ENCODE data around the gene AURKAIP1.

AURKAIP1 gene

GRCh38 chr1:1351511-1352427 lies 23.2 kb downstream of the AURKAIP1 start:
- Histone ChIP-seq H3K27me3 (ENCODE audit: control insufficient read depth, insufficient read depth, low read length) (peaks cover 20% of the 10 kb centered on the region), H3K4me3 (ENCODE audit: low read depth, low read length) (peak overlapping the region; percentile 12; the same call in 1 of the 2 replicates), H3K27ac (ENCODE audit: low read depth, low read length) (no peak overlapping the region), H3K36me3 (ENCODE audit: control insufficient read depth, insufficient read depth, low read length) (no peaks in the 10 kb centered on the region), H3K4me1 (ENCODE audit: control insufficient read depth, insufficient read depth, low read length) (peaks cover 28% of the 10 kb centered on the region), H3K9me3 (ENCODE audit: control insufficient read depth, insufficient read depth, low read length) (no peaks in the 10 kb centered on the region), H3K9ac (ENCODE audit: low read depth, low read length) (no peak overlapping the region)

DNA sequence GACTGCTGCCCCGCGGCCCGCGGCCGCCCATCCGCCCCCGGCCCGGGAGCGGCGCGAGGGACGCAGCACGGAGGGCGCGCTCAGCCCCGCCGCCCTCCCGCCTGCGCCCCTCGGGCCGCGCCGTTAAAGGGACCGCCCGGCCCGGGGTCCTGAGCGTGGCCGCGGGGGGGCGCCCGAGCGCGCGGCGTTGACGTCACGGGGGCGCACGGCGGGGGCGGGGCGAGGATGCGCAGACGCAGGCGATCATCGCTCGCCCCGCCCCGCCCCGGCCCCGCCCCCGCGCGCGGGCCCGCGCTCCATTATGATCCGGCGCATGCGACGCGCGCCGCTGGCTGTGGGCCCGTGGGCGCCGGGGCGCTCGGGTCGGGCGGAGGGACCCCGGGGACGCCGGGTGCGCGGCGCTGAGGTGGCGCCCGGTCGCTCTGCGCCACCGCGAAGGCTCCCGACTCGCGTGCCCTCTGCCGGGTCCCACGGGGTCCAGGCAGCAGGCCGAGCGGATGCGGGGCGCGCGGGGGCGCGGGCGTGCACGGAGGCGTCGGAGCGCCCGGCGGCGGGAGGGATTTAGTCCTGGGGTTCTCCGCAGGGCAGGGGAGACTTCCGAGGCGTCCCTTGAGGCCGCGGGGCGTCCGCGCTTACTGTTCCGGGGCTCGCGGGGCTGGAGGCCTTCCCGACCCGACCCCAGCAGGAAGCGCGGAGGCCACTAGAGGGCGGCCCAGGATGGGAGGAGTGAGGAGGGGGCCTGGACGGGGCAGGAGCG lies 25.6 kb downstream of the AURKAIP1 start, which contains the start of gene DVL1:
Gene DVL1, minus strand, starts transcription at position 163 of the 757 bp plus-strand sequence. CDS start 353 bp downstream, outside the sequence.
- Histone ChIP-seq H3K4me3 (ENCODE audit: low read depth, low read length) (peak within 1 kb of the TSS; percentile 91), H3K9me3 (ENCODE audit: control insufficient read depth, insufficient read depth, low read length) (no peaks in the 10 kb centered on the region), H3K27ac (ENCODE audit: low read depth, low read length) (peak within 1 kb of the TSS; percentile 84), H3K4me1 (ENCODE audit: control insufficient read depth, insufficient read depth, low read length) (peaks cover 28% of the 10 kb centered on the region), H3K9ac (ENCODE audit: low read depth, low read length) (peak within 1 kb of the TSS; percentile 78; the same call in 1 of the 2 replicates), H3K27me3 (ENCODE audit: control insufficient read depth, insufficient read depth, low read length) (peaks cover 10% of the 10 kb centered on the region), H3K36me3 (ENCODE audit: control insufficient read depth, insufficient read depth, low read length) (no peaks in the 10 kb centered on the region)

GRCh38 chr1:1348420-1349255 lies 26.4 kb downstream of the AURKAIP1 start:
- no peaks in the 10 kb centered on the region for H3K36me3 ChIP-seq (ENCODE audit: control insufficient read depth, insufficient read depth, low read length)
- peaks cover 5% of the 10 kb centered on the region; the same call in 1 of the 2 replicates for H3K27me3 ChIP-seq (ENCODE audit: control insufficient read depth, insufficient read depth, low read length)
- no peak overlapping the region for H3K27ac ChIP-seq (ENCODE audit: low read depth, low read length)
- H3K4me3 ChIP-seq (ENCODE audit: low read depth, low read length), result peak overlapping the region; percentile 83
- peak overlapping the region; percentile 48; the same call in 1 of the 2 replicates for H3K9ac ChIP-seq (ENCODE audit: low read depth, low read length)
- H3K4me1 ChIP-seq (ENCODE audit: control insufficient read depth, insufficient read depth, low read length), result peaks cover 28% of the 10 kb centered on the region
- H3K9me3 ChIP-seq (ENCODE audit: control insufficient read depth, insufficient read depth, low read length), result no peaks in the 10 kb centered on the region

GRCh38 chr1:1347663-1348419 lies 27.2 kb downstream of the AURKAIP1 start:
- peaks cover 20% of the 10 kb centered on the region for H3K4me1 ChIP-seq (ENCODE audit: control insufficient read depth, insufficient read depth, low read length)
- H3K36me3 ChIP-seq (ENCODE audit: control insufficient read depth, insufficient read depth, low read length), result no peaks in the 10 kb centered on the region
- H3K27me3 ChIP-seq (ENCODE audit: control insufficient read depth, insufficient read depth, low read length), result peaks cover 5% of the 10 kb centered on the region; the same call in 1 of the 2 replicates
- no peaks in the 10 kb centered on the region for H3K9me3 ChIP-seq (ENCODE audit: control insufficient read depth, insufficient read depth, low read length)
- peak overlapping the region; percentile 83 for H3K4me3 ChIP-seq (ENCODE audit: low read depth, low read length)
- no peak overlapping the region; the same call in 1 of the 2 replicates for H3K9ac ChIP-seq (ENCODE audit: low read depth, low read length)
- peak overlapping the region; percentile 64 for H3K27ac ChIP-seq (ENCODE audit: low read depth, low read length)

- no peak overlapping the region for H3K27ac ChIP-seq (ENCODE audit: low read depth, low read length)
- H3K4me1 ChIP-seq (ENCODE audit: control insufficient read depth, insufficient read depth, low read length), result peaks cover 13% of the 10 kb centered on the region
- no peak overlapping the region for H3K9ac ChIP-seq (ENCODE audit: low read depth, low read length)
- H3K4me3 ChIP-seq (ENCODE audit: low read depth, low read length), result peak overlapping the region; percentile 83; the same call in 1 of the 2 replicates
- H3K27me3 ChIP-seq (ENCODE audit: control insufficient read depth, insufficient read depth, low read length), result no peaks in the 10 kb centered on the region
- H3K36me3 ChIP-seq (ENCODE audit: control insufficient read depth, insufficient read depth, low read length), result no peaks in the 10 kb centered on the region
- no peaks in the 10 kb centered on the region for H3K9me3 ChIP-seq (ENCODE audit: control insufficient read depth, insufficient read depth, low read length)
Observed at GRCh38 chr1:1347026-1347595, 27.9 kb downstream of the AURKAIP1 start.

DNA sequence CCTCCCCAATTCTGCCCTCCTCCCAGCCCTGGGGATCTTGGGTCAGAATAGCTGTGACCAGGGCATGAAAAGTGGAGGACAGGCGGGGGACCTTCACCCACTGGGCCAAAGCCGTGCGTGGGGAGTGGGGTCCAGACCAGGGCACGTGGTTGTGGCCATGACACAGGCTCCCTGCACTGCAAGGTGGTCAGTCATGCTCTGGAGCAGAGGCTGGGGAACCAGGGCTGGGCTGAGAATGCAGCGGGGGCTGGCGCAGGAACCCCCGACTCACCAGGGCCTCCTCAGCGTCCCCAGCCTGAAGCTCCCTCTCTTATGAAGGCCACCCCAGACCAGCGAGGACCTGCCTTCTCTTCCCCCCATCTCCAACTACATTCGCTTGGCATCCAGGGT lies 28.5 kb downstream of the AURKAIP1 start:
- Histone ChIP-seq H3K27me3 (ENCODE audit: control insufficient read depth, insufficient read depth, low read length) (no peaks in the 10 kb centered on the region), H3K9me3 (ENCODE audit: control insufficient read depth, insufficient read depth, low read length) (no peaks in the 10 kb centered on the region), H3K36me3 (ENCODE audit: control insufficient read depth, insufficient read depth, low read length) (peaks cover 2% of the 10 kb centered on the region), H3K27ac (ENCODE audit: low read depth, low read length) (no peak overlapping the region), H3K9ac (ENCODE audit: low read depth, low read length) (no peak overlapping the region), H3K4me3 (ENCODE audit: low read depth, low read length) (no peak overlapping the region), H3K4me1 (ENCODE audit: control insufficient read depth, insufficient read depth, low read length) (peaks cover 11% of the 10 kb centered on the region)

DNA sequence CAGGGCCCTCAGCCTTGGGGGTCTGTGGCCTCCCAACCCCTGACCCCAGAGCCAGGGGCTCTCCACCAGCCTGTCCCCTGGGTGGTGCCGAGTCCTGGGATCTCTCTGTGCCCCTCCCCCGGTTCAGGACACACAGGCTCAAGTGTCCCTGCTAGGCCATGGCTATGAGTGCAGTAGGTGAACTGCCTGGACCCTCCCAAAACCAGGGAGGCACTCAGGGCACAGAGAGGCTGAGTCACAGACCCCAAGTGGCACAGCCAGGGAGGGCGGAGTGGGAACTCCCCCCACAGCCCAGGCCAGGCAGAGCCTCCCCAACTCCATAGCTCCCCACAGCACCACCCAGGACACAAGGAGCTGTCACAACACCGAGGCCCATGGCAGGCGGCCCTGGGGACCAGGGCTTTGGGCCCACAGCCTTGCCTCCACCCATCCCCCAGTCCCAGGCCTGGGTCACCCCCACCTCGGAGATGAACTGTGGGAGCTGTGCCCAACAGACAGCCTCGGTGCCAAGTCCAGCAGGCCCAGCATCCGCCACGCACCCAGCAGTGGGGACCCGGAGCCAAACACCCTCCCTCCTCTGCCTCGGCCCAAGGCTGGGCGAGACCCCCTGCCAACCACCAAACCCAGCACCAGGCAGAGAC lies 29.0 kb downstream of the AURKAIP1 start:
- Histone ChIP-seq H3K27me3 (ENCODE audit: control insufficient read depth, insufficient read depth, low read length) (no peaks in the 10 kb centered on the region), H3K9me3 (ENCODE audit: control insufficient read depth, insufficient read depth, low read length) (no peaks in the 10 kb centered on the region), H3K36me3 (ENCODE audit: control insufficient read depth, insufficient read depth, low read length) (peaks cover 7% of the 10 kb centered on the region), H3K4me1 (ENCODE audit: control insufficient read depth, insufficient read depth, low read length) (peaks cover 9% of the 10 kb centered on the region), H3K27ac (ENCODE audit: low read depth, low read length) (no peak overlapping the region), H3K4me3 (ENCODE audit: low read depth, low read length) (no peak overlapping the region), H3K9ac (ENCODE audit: low read depth, low read length) (no peak overlapping the region)

- peaks cover 13% of the 10 kb centered on the region for H3K36me3 ChIP-seq (ENCODE audit: control insufficient read depth, insufficient read depth, low read length)
- H3K27ac ChIP-seq (ENCODE audit: low read depth, low read length), result no peak overlapping the region
- no peaks in the 10 kb centered on the region for H3K27me3 ChIP-seq (ENCODE audit: control insufficient read depth, insufficient read depth, low read length)
- H3K9me3 ChIP-seq (ENCODE audit: control insufficient read depth, insufficient read depth, low read length), result no peaks in the 10 kb centered on the region
- no peak overlapping the region for H3K4me3 ChIP-seq (ENCODE audit: low read depth, low read length)
- H3K9ac ChIP-seq (ENCODE audit: low read depth, low read length), result no peak overlapping the region
- H3K4me1 ChIP-seq (ENCODE audit: control insufficient read depth, insufficient read depth, low read length), result peaks cover 9% of the 10 kb centered on the region
Observed at GRCh38 chr1:1345384-1345783, 29.6 kb downstream of the AURKAIP1 start.

GRCh38 chr1:1344655-1345361 lies 30.2 kb downstream of the AURKAIP1 start:
- H3K36me3 ChIP-seq (ENCODE audit: control insufficient read depth, insufficient read depth, low read length), result peaks cover 19% of the 10 kb centered on the region
- H3K4me1 ChIP-seq (ENCODE audit: control insufficient read depth, insufficient read depth, low read length), result peaks cover 9% of the 10 kb centered on the region
- H3K27ac ChIP-seq (ENCODE audit: low read depth, low read length), result no peak overlapping the region
- no peak overlapping the region for H3K4me3 ChIP-seq (ENCODE audit: low read depth, low read length)
- no peak overlapping the region for H3K9ac ChIP-seq (ENCODE audit: low read depth, low read length)
- no peaks in the 10 kb centered on the region for H3K9me3 ChIP-seq (ENCODE audit: control insufficient read depth, insufficient read depth, low read length)
- no peaks in the 10 kb centered on the region for H3K27me3 ChIP-seq (ENCODE audit: control insufficient read depth, insufficient read depth, low read length)

All from HUES48 (cell line).